ENCODE results near the gene GOSR1.

DNA sequence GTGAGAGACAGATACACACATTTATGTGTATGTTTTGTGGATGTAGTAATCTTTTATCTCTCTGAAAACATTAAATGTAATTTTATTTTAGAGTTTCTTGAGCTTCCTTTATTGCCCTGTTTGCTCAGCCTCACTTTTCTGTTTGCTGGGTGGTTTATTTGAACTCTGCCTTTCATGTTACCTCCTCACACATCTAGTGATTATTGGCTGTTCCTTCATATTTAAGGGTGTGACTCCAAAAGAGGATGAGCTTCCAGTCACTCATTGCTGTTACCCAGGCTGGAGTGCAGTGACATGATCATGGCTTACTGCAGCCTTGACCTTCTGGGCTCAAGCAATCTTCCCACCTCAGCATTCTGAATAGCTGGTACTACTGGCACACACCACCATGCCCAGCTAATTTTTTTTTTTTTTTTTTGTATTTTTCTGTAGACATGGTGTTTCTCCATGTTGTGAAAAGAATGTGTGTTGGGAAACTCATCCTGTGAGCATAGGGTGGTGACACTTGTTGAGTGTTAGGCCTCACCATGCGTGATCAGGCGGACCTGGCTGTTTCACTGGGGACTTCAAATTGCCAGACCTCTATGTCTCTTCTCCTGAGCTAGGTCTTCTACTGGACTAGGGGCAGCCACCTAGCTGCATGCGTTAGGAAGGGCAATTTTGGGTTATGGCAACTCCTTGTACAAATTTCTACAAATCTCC is 37.8 kb downstream of the GOSR1 start:
- TF ChIP-seq, protein P1, sequence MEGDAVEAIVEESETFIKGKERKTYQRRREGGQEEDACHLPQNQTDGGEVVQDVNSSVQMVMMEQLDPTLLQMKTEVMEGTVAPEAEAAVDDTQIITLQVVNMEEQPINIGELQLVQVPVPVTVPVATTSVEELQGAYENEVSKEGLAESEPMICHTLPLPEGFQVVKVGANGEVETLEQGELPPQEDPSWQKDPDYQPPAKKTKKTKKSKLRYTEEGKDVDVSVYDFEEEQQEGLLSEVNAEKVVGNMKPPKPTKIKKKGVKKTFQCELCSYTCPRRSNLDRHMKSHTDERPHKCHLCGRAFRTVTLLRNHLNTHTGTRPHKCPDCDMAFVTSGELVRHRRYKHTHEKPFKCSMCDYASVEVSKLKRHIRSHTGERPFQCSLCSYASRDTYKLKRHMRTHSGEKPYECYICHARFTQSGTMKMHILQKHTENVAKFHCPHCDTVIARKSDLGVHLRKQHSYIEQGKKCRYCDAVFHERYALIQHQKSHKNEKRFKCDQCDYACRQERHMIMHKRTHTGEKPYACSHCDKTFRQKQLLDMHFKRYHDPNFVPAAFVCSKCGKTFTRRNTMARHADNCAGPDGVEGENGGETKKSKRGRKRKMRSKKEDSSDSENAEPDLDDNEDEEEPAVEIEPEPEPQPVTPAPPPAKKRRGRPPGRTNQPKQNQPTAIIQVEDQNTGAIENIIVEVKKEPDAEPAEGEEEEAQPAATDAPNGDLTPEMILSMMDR (conservative IDR thresholded peaks at IDR 0.05 in 1 of 2, IDR thresholded peaks at IDR 0.05 in 1 of 2; ENCODE audit: extremely low read depth in 1 of 2, insufficient read depth in 1 of 2, low read depth in 1 of 2, low read length in 2 of 2), result no peak
- TF ChIP-seq EZH2 (IDR thresholded peaks at IDR 0.05; ENCODE audit: borderline replicate concordance, low read length), result no peak

Measured in mammary epithelial cell (primary cell).